HepG2 (cell line): Measurements from ENCODE around the gene LDHAL6B. TPM values are rescaled to one million over a fixed set of nuclear protein-coding genes. Genes with fewer than 3 reads are reported as not detected.

ENCODE experiments used
- ATAC-seq: fragments of 200-7000 bp; cut with Tn5 transposase; 3 replicates; pipeline ENCODE4 v1.9.1; 2020; ENCODE audit warnings: mild to moderate bottlenecking, moderate library complexity
- BruUV-seq: library from RNA; stranded (reverse); fragments of 400-500 nt; replicated peaks from 2 replicates; lab custom pipeline; 2021; lab: Mats Ljungman, UMichigan
- CTCF ChIA-PET: fragments of 300-600 bp; formaldehyde crosslinking; extraction: SDS; loops from one replicate; lab custom pipeline; 2021; ENCODE audit warnings: low total read pairs, inconsistent platforms, low intra/inter-chr PET ratio; lab: Yijun Ruan, JAX
- POLR2A ChIA-PET: fragments of 350-600 bp; sonication (Branson Sonifier 250); formaldehyde crosslinking; loops from one replicate; lab custom pipeline; 2020; ENCODE audit warnings: antibody characterized with exemption, inconsistent platforms; lab: Yijun Ruan, JAX
- DNase-seq: peaks from one replicate; pipeline ENCODE4 v3.0.0-alpha.2; 2015; ENCODE audit warnings: low spot score
- FAIRE-seq: peaks from 3 replicates; lab custom pipeline; 2011; peaks lifted over from hg19 to GRCh38; lab: Jason Lieb, UNC
- H2AFZ ChIP-seq: one replicate; pipeline ENCODE4 v1.6.1; 2011; ENCODE audit warnings: low read length, inconsistent platforms
- H3K27ac ChIP-seq: fragments of 300-600 bp; 3 replicates; pipeline ENCODE4 v1.8.0; 2011; ENCODE audit warnings: mixed run types, mild to moderate bottlenecking, mixed read lengths, low read length, inconsistent platforms; ENCODE audit not compliant: insufficient read depth; ENCODE audit errors: extremely low read length
- H3K27me3 ChIP-seq, 2 experiments: fragments of 200-600 bp in 1 of 2; 2 replicates in 1 of 2; 3 replicates in 1 of 2; pipeline versions ENCODE4 v1.6.0 to v1.8.0; 2011; ENCODE audit warnings: low read length in 2 of 2, mild to moderate bottlenecking in 2 of 2, moderate library complexity in 2 of 2, inconsistent platforms in 1 of 2; ENCODE audit not compliant: insufficient read depth in 2 of 2, control insufficient read depth in 1 of 2
- H3K36me3 ChIP-seq, 2 experiments: fragments of 200-600 bp in 1 of 2; replicated peaks in 1 of 2; 2 replicates in 1 of 2; 3 replicates in 1 of 2; pipeline versions ENCODE4 v1.5.1 to v1.8.0; 2011; ENCODE audit warnings: low read length in 2 of 2, inconsistent platforms in 1 of 2; ENCODE audit not compliant: insufficient read depth in 2 of 2, control insufficient read depth in 1 of 2
- H3K4me1 ChIP-seq: 2 replicates; pipeline ENCODE4 v1.5.1; 2012; ENCODE audit warnings: low read length, inconsistent platforms; ENCODE audit not compliant: insufficient read depth
- H3K4me2 ChIP-seq: 2 replicates; pipeline ENCODE4 v1.6.0; 2011; ENCODE audit warnings: low read depth, low read length, inconsistent platforms
- H3K4me3 ChIP-seq, 3 experiments: fragments of 200-600 bp in 1 of 3; sonication (generic), shearing (Covaris generic) in 1 of 3; replicated peaks in 1 of 3; 2 replicates each; pipeline ENCODE4 v1.5.1; 2011 to 2016; ENCODE audit warnings: low read length in 3 of 3, inconsistent platforms in 2 of 3, low read depth in 2 of 3, mild to moderate bottlenecking in 2 of 3, control low read depth in 1 of 3, mixed read lengths in 1 of 3; ENCODE audit not compliant: insufficient read depth in 1 of 3
- H3K79me2 ChIP-seq: one replicate; pipeline ENCODE4 v1.6.1; 2011; ENCODE audit warnings: low read length, inconsistent platforms; ENCODE audit not compliant: insufficient read depth
- H3K9ac ChIP-seq: 2 replicates; pipeline ENCODE4 v1.6.0; 2011; ENCODE audit warnings: mild to moderate bottlenecking, low read depth, low read length, inconsistent platforms; ENCODE audit not compliant: insufficient read depth
- H3K9me3 ChIP-seq: 2 replicates; pipeline ENCODE4 v1.5.1; 2012; ENCODE audit warnings: mild to moderate bottlenecking, low read length
- H4K20me1 ChIP-seq: 2 replicates; pipeline ENCODE4 v1.6.0; 2011; ENCODE audit warnings: inconsistent platforms, mild to moderate bottlenecking, low read length, moderate library complexity; ENCODE audit not compliant: insufficient read depth
- ARNTL ChIP-seq: sonication (generic); formaldehyde crosslinking; IDR thresholded peaks from 2 replicates; pipeline ENCODE4 v1.4.0; 2020; ENCODE audit warnings: mild to moderate bottlenecking, missing genetic modification reagents
- CBX2 ChIP-seq, 2 experiments: fragments of 200-600 bp in 1 of 2; sonication (generic); formaldehyde crosslinking in 1 of 2; IDR thresholded peaks; 2 replicates each; pipeline versions ENCODE4 v1.7.0 to v1.8.1; 2018 to 2022; ENCODE audit warnings: low read depth in 2 of 2, low read length in 1 of 2, mild to moderate bottlenecking in 1 of 2, missing genetic modification reagents in 1 of 2
- EEA1 ChIP-seq: sonication (generic); formaldehyde crosslinking; IDR thresholded peaks from 2 replicates; pipeline ENCODE4 v1.5.1; 2020; ENCODE audit warnings: mild to moderate bottlenecking, missing genetic modification reagents, borderline replicate concordance
- FLYWCH1 ChIP-seq: sonication (generic); formaldehyde crosslinking; IDR thresholded peaks from 2 replicates; pipeline ENCODE4 v1.8.1; 2023; ENCODE audit warnings: mild to moderate bottlenecking, missing genetic modification reagents
- HCFC1 ChIP-seq: fragments of 150-350 bp; IDR thresholded peaks from 2 replicates; pipeline ENCODE4 v1.6.1; 2014; ENCODE audit warnings: low read depth, low read length
- JDP2 ChIP-seq: sonication (generic); formaldehyde crosslinking; IDR thresholded peaks from 2 replicates; pipeline ENCODE4 v1.8.1; 2022; ENCODE audit warnings: missing genetic modification reagents, borderline replicate concordance
- MTF2 ChIP-seq: sonication (generic); formaldehyde crosslinking; IDR thresholded peaks from 2 replicates; pipeline ENCODE4 v1.5.0; 2020; ENCODE audit warnings: missing genetic modification reagents, borderline replicate concordance
- MZF1 ChIP-seq: sonication (generic); formaldehyde crosslinking; IDR thresholded peaks from 2 replicates; pipeline ENCODE4 v1.8.1; 2023; ENCODE audit warnings: mild to moderate bottlenecking, missing genetic modification reagents, borderline replicate concordance
- POLR2AphosphoS2 ChIP-seq: IDR thresholded peaks from 2 replicates; pipeline ENCODE4 v1.6.1; 2011; ENCODE audit warnings: low read depth, low read length, improper control_type of control experiment
- RARA ChIP-seq: IDR thresholded peaks from 2 replicates; pipeline ENCODE4 v1.6.1; 2016; ENCODE audit warnings: missing genetic modification reagents, missing compliant biosample characterization
- REXO4 ChIP-seq: sonication (generic); formaldehyde crosslinking; IDR thresholded peaks from 2 replicates; pipeline ENCODE4 v1.8.0; 2022; ENCODE audit warnings: missing genetic modification reagents, mild to moderate bottlenecking, borderline replicate concordance
- SIX1 ChIP-seq: sonication (generic); formaldehyde crosslinking; IDR thresholded peaks from 2 replicates; pipeline ENCODE4 v1.4.0; 2020; ENCODE audit warnings: missing genetic modification reagents, borderline replicate concordance
- SOX13 ChIP-seq, 3 experiments: fragments of 450-650 bp in 1 of 3; sonication (generic) in 1 of 3; formaldehyde crosslinking in 1 of 3; IDR thresholded peaks in 2 of 3; conservative IDR thresholded peaks in 1 of 3; 2 replicates each; pipeline versions ENCODE4 v1.5.0 to v1.6.1; 2016 to 2020; ENCODE audit warnings: antibody characterized with exemption in 1 of 3, mild to moderate bottlenecking in 1 of 3, missing compliant biosample characterization in 1 of 3, missing genetic modification reagents in 1 of 3, moderate library complexity in 1 of 3
- TBX3 ChIP-seq: fragments of 450-650 bp; IDR thresholded peaks from 2 replicates; pipeline ENCODE4 v1.6.1; 2017; ENCODE audit warnings: antibody characterized with exemption, mild to moderate bottlenecking, inconsistent platforms, borderline replicate concordance
- ZNF12 ChIP-seq: sonication (generic); formaldehyde crosslinking; IDR thresholded peaks from 2 replicates; pipeline ENCODE4 v1.5.0; 2020; ENCODE audit warnings: missing genetic modification reagents
- ZNF7 ChIP-seq: IDR thresholded peaks from 2 replicates; pipeline ENCODE4 v1.6.1; 2016; ENCODE audit warnings: missing biosample characterization, missing genetic modification reagents
- WGBS: methylation state at CpG from one replicate; pipeline ENCODE4 v1.1.6; 2017; ENCODE audit warnings: low lambda C conversion rate; 5-methylcytosine and 5-hydroxymethylcytosine counted together
- in situ Hi-C: cut with HindIII; loops from 2 replicates; pipeline ENCODE4 v1.10.0; 2017; ENCODE audit warnings: low pct_unique_long_range_greater_than_20kb; ENCODE audit not compliant: extremely low pct_ligation_motif_present
- intact Hi-C: fragments of 100-400 bp; cut with micrococcal nuclease; formaldehyde crosslinking; loops from one replicate; pipeline ENCODE4 v1.10.0; 2022; ENCODE audit not compliant: unreplicated experiment
- polyA plus RNA-seq, 8 experiments: library from polyadenylated mRNA; depleted of rRNA in 3 of 8; stranded (reverse) in 7 of 8; unstranded in 1 of 8; fragments of >200 nt; fragmentation: Illumina TruSeq in 4 of 8; extraction: Trizol in 4 of 8; gene quantifications; 2 replicates each; pipeline versions ENCODE4 v1.2.1 to v1.2.3, GENCODE V29; 2011 to 2016; ENCODE audit warnings: low read depth in 4 of 8, missing spikeins in 1 of 8, mixed read lengths in 1 of 8; ENCODE audit not compliant: insufficient read depth in 1 of 8
- total RNA-seq, 5 experiments: library from RNA; depleted of rRNA; stranded (reverse); fragments of >200 nt; fragmentation: Illumina TruSeq; extraction: Trizol; gene quantifications; 2 replicates each; pipeline ENCODE4 v1.2.3, GENCODE V29; 2016; ENCODE audit warnings: low read depth in 1 of 5
- TF ChIP-seq, protein P1 (sequence below): sonication (generic); formaldehyde crosslinking; IDR thresholded peaks from 2 replicates; pipeline ENCODE4 v1.4.0; 2020; ENCODE audit warnings: mild to moderate bottlenecking, missing genetic modification reagents, borderline replicate concordance
- TF ChIP-seq, protein P2 (sequence below): sonication (generic); formaldehyde crosslinking; IDR thresholded peaks from 2 replicates; pipeline ENCODE4 v1.8.0; 2022; ENCODE audit warnings: missing genetic modification reagents, mild to moderate bottlenecking, inconsistent platforms, borderline replicate concordance

The LDHAL6B gene
- total and polyA plus RNA-seq, 2 of the 13 experiments (the other 11 are each of a cell fraction or from before 2014, with no cell fraction given), result not detected

DNA sequence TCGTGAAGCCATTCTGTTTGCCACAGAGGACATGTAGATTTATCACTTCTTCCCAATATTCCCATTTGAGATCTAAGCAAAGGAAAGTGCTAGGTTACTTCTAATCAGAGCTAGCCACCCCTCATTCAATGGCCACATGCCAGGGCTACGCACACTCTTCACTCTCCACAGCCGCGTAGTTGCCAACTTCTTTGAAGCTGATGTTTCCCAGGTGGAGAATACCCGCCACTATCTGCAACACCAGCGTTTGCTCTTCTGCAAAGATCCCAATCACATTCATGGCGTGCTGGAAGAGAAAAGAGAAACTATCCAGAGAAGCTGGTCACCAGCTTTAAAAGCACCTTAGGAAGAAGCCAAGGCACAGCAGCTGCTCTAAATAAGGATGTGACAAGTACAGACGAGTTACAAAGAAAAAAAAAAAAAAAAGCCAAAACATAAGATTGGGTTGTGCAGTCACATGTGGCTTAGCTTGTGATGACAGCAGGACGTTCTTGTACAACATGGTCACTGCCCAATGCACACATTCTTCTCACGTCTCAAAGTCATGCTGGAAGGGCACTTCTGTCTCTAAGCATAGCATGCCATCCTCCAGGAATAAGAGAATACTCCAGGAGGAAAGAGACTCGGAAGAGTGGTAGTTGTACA is 16.4 kb downstream of the LDHAL6B start (continued):
- TF ChIP-seq, protein P1, sequence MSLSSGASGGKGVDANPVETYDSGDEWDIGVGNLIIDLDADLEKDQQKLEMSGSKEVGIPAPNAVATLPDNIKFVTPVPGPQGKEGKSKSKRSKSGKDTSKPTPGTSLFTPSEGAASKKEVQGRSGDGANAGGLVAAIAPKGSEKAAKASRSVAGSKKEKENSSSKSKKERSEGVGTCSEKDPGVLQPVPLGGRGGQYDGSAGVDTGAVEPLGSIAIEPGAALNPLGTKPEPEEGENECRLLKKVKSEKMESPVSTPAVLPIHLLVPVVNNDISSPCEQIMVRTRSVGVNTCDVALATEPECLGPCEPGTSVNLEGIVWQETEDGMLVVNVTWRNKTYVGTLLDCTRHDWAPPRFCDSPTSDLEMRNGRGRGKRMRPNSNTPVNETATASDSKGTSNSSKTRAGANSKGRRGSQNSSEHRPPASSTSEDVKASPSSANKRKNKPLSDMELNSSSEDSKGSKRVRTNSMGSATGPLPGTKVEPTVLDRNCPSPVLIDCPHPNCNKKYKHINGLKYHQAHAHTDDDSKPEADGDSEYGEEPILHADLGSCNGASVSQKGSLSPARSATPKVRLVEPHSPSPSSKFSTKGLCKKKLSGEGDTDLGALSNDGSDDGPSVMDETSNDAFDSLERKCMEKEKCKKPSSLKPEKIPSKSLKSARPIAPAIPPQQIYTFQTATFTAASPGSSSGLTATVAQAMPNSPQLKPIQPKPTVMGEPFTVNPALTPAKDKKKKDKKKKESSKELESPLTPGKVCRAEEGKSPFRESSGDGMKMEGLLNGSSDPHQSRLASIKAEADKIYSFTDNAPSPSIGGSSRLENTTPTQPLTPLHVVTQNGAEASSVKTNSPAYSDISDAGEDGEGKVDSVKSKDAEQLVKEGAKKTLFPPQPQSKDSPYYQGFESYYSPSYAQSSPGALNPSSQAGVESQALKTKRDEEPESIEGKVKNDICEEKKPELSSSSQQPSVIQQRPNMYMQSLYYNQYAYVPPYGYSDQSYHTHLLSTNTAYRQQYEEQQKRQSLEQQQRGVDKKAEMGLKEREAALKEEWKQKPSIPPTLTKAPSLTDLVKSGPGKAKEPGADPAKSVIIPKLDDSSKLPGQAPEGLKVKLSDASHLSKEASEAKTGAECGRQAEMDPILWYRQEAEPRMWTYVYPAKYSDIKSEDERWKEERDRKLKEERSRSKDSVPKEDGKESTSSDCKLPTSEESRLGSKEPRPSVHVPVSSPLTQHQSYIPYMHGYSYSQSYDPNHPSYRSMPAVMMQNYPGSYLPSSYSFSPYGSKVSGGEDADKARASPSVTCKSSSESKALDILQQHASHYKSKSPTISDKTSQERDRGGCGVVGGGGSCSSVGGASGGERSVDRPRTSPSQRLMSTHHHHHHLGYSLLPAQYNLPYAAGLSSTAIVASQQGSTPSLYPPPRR, result no peak
- no peak for TF ChIP-seq HCFC1
- TF ChIP-seq MZF1 (CRISPR knock-in tag), result no peak
- no peak for TF ChIP-seq RARA (CRISPR knock-in tag)

DNA sequence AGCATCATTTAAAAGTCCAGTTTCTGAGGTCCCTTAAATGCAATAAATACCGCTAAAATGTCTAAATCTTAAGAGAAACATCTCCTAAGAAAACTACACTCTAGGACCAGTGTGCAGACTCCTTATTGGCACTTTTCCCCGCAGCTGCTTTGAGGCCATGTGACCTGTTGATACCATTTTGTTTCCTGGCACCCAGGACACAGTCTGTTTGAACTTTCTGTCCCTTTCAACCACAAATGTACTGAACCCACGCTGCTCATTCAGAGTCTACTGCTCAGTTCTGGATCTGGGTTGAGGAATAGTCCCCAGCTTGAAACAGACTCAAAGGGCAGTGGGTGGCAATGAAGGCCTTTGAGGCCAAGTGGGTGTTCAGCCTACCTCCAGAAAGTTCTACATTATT is 17.1 kb downstream of the LDHAL6B start:
- Histone ChIP-seq H3K27me3 (no peaks in the 10 kb centered on the region), H3K79me2 (no peaks in the 10 kb centered on the region), H3K4me1 (no peaks in the 10 kb centered on the region), H3K9ac (no peak overlapping the region), H3K4me3 (no peak overlapping the region), H3K9me3 (no peaks in the 10 kb centered on the region), H4K20me1 (no peaks in the 10 kb centered on the region), H2AFZ (no peak overlapping the region), H3K27ac (no peak overlapping the region), H3K36me3 (peaks cover 7 to 38% of the 10 kb centered on the region in 2 experiments; a peak in 4 of 5 replicates), H3K4me2 (no peak overlapping the region)
- in situ Hi-C loops (no loop called here), intact Hi-C loops (no loop called here)
- BruUV-seq, result no TSS peak
- ATAC-seq (no peak), FAIRE-seq (no peak), DNase-seq (no peak)
- 96% methylated on average over 3 of the region's 3 CpGs for WGBS
- POLR2A ChIA-PET, result no interaction called here
- CTCF ChIA-PET, result no interaction called here
- no peak for TF ChIP-seq MTF2 (CRISPR knock-in tag)
- no peak for TF ChIP-seq CBX2 (IDR thresholded peaks at IDR 0.05; ENCODE audit: low read depth, low read length)
- no peak for TF ChIP-seq CBX2 (CRISPR knock-in tag; IDR thresholded peaks at IDR 0.05; ENCODE audit: low read depth)
- TF ChIP-seq EEA1 (CRISPR knock-in tag), result no peak
- TF ChIP-seq, protein P2, sequence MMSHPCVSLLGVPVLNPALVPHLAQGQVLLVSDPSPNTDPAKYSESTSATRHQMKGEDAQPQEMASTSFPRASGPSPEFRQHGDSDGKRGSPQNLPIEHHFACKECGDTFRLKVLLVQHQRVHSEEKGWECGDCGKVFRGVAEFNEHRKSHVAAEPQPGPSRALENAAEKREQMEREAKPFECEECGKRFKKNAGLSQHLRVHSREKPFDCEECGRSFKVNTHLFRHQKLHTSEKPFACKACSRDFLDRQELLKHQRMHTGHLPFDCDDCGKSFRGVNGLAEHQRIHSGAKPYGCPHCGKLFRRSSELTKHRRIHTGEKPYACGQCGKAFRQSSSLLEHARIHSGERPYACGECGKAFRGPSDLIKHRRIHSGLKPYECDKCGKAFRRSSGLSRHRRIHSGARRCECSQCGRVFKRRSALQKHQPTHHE (CRISPR knock-in tag), result no peak
- TF ChIP-seq FLYWCH1 (CRISPR knock-in tag), result no peak
- TF ChIP-seq ZNF7, result no peak
- TF ChIP-seq JDP2 (CRISPR knock-in tag), result no peak
- TF ChIP-seq POLR2AphosphoS2, result no peak
- TF ChIP-seq REXO4 (CRISPR knock-in tag), result no peak
- TF ChIP-seq TBX3, result no peak
- TF ChIP-seq SOX13 (IDR thresholded peaks at IDR 0.05), result no peak
- TF ChIP-seq SOX13 (CRISPR knock-in tag; conservative IDR thresholded peaks at IDR 0.05 in 1 of 2, IDR thresholded peaks at IDR 0.05 in 1 of 2), result no peak
- no peak for TF ChIP-seq SIX1 (CRISPR knock-in tag)
- no peak for TF ChIP-seq ZNF12 (CRISPR knock-in tag)
- TF ChIP-seq ARNTL (CRISPR knock-in tag), result no peak
